Measurements from ENCODE around the gene LGR6. TPM values are rescaled to one million over a fixed set of nuclear protein-coding genes. Genes with fewer than 3 reads are reported as not detected.

LGR6 gene
- total RNA-seq, 1 donor from 2014 or later = 0.52 TPM

DNA sequence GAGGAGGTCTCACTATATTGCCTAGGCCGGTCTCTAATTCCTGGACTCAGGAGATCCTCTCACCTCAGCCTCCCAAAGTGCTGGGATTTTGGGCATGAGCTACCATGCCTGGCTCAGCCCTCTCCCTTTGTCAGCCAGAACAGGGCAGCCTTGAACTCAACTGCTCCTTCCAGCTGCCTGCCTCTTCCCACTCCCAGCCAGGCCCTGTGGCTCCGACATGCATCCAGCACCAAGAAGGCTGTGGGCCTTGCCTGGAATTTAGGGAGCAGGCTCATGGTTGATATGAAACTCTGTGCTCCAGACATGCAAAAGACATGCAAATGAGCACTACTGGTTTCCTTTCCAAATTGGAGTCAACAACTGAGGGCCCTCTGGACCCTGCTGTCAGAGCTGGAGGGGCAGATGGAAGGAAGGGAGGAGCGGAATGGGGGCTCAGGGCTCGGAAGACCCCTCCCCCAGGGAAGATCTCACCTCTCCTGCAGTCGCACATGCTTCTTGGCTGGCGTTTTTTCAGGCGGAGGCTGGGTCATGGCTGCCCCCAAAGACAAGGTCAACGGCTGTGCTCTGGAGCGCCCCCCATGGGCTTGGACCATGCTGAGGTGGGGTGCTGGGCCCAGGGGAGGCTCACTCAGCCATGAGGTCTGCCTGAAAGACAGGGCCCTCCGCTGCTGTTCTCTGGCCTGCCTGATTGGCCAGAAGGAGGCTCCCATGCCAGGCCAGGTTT is 34.6 kb upstream of the LGR6 start:
- Histone ChIP-seq H3K9me3 (ENCODE audit: control insufficient read depth in 3 of 3, low read length in 3 of 3) (no peaks in the 10 kb centered on the region), H3K9ac (ENCODE audit: low read depth in 1 of 3, low read length in 3 of 3) (no peak overlapping the region), H3K27ac (ENCODE audit: low read depth, low read length) (no peak overlapping the region), H3K4me1 (ENCODE audit: control insufficient read depth in 3 of 3, insufficient read depth in 3 of 3, low read length in 3 of 3) (peaks cover 6 to 19% (median 15%) of the 10 kb centered on the region in 3 donors), H3K27me3 (ENCODE audit: control insufficient read depth in 3 of 3, insufficient read depth in 3 of 3, low read length in 3 of 3) (peaks cover 0 to 2% (median 0%) of the 10 kb centered on the region in 3 donors), H3K4me3 (ENCODE audit: low read length in 3 of 3) (no peak overlapping the region), H3K36me3 (ENCODE audit: control insufficient read depth in 3 of 3, insufficient read depth in 3 of 3, low read length in 3 of 3) (no peaks in the 10 kb centered on the region)

DNA sequence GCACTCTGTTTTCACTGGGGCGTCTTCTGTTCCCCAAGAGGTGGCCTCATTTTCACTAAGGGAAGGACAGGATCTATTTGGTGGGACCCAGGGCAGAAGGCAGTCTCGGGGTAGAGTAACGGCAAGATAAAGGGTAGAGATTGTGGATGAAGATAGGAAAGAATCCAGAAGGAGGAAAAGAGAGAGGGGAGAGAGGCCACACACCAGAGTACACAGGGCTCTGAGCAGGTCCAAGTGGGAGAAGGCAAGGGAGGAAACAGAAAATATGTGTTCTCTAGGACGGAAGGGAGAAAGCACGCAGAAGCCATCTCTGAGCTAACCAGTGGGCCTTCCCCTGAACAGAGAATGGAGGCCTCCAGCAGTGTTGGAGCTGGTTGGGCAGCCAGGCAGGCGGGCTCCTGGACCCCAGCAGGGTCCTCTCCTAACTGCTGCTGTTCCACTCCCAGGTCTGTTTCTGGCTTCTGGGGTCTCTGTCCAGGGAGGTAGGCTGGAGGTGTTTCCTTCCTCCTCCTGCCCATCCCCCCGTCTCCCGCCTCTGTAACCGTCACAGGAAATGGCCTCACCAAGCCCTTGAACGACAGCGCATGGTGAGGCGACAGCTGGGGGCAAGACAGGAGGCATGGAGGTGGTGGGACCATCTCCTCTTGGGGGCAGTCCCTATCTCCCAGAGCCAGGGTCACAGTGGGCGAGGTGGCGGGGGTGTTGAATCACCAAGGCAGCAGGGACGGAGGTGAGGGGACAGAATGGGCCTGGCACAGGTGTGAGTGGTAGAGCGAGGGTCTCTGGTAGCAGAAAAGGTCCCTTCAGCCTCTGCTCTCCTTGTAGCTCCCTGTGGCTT is 33.8 kb upstream of the LGR6 start:
- Histone ChIP-seq H3K27me3 (ENCODE audit: control insufficient read depth in 3 of 3, insufficient read depth in 3 of 3, low read length in 3 of 3) (peaks cover 0 to 2% (median 0%) of the 10 kb centered on the region in 3 donors), H3K9me3 (ENCODE audit: control insufficient read depth in 3 of 3, low read length in 3 of 3) (no peaks in the 10 kb centered on the region), H3K9ac (ENCODE audit: low read depth in 1 of 3, low read length in 3 of 3) (no peak overlapping the region), H3K4me3 (ENCODE audit: low read length in 3 of 3) (peak overlapping the region in 1 of 3 donors; percentile 20), H3K4me1 (ENCODE audit: control insufficient read depth in 3 of 3, insufficient read depth in 3 of 3, low read length in 3 of 3) (peaks cover 6 to 13% (median 11%) of the 10 kb centered on the region in 3 donors), H3K36me3 (ENCODE audit: control insufficient read depth in 3 of 3, insufficient read depth in 3 of 3, low read length in 3 of 3) (no peaks in the 10 kb centered on the region), H3K27ac (ENCODE audit: low read depth, low read length) (peak overlapping the region; percentile 25)

DNA sequence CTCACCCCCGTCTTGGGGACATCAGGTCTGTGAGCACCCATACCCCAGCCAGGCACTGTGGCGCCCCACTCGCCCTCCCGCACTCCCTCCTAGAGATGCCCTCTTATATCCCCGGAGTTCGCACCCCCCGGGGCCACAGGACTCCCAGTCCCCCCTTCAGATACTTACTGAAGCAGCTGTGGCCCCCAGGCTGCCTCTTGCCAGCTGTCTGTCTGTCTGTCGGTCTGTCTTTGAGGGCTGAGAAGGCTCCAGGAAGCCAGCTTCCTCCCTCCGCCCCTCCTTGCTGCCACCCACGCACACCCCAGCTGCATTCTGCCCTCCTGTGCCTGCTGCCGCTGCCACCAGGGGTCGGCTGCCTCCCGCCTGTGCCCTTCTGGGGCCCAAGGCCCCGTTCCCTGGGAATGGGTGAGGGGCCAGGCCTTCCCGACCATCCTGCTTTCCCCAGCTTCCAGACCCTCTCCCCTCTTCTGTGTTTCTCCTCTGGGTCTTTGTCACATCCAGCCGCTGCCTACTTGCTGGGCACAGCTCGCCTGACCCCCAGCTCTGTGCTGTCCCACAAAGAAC is 33.1 kb upstream of the LGR6 start, which contains the start of gene PTPN7:
Gene PTPN7, minus strand, starts transcription at position 226 of the 564 bp plus-strand sequence. CDS start 1,200 bp downstream, outside the sequence.
- Histone ChIP-seq H3K27me3 (ENCODE audit: control insufficient read depth in 3 of 3, insufficient read depth in 3 of 3, low read length in 3 of 3) (peaks cover 0 to 2% (median 0%) of the 10 kb centered on the region in 3 donors), H3K36me3 (ENCODE audit: control insufficient read depth in 3 of 3, insufficient read depth in 3 of 3, low read length in 3 of 3) (no peaks in the 10 kb centered on the region), H3K4me1 (ENCODE audit: control insufficient read depth in 3 of 3, insufficient read depth in 3 of 3, low read length in 3 of 3) (peaks cover 2 to 8% (median 6%) of the 10 kb centered on the region in 3 donors), H3K4me3 (ENCODE audit: low read length in 3 of 3) (peak within 1 kb of the TSS in 1 of 3 donors; percentile 20), H3K27ac (ENCODE audit: low read depth, low read length) (peak within 1 kb of the TSS; percentile 25), H3K9ac (ENCODE audit: low read depth in 1 of 3, low read length in 3 of 3) (no peak within 1 kb of the TSS), H3K9me3 (ENCODE audit: control insufficient read depth in 3 of 3, low read length in 3 of 3) (no peaks in the 10 kb centered on the region)

DNA sequence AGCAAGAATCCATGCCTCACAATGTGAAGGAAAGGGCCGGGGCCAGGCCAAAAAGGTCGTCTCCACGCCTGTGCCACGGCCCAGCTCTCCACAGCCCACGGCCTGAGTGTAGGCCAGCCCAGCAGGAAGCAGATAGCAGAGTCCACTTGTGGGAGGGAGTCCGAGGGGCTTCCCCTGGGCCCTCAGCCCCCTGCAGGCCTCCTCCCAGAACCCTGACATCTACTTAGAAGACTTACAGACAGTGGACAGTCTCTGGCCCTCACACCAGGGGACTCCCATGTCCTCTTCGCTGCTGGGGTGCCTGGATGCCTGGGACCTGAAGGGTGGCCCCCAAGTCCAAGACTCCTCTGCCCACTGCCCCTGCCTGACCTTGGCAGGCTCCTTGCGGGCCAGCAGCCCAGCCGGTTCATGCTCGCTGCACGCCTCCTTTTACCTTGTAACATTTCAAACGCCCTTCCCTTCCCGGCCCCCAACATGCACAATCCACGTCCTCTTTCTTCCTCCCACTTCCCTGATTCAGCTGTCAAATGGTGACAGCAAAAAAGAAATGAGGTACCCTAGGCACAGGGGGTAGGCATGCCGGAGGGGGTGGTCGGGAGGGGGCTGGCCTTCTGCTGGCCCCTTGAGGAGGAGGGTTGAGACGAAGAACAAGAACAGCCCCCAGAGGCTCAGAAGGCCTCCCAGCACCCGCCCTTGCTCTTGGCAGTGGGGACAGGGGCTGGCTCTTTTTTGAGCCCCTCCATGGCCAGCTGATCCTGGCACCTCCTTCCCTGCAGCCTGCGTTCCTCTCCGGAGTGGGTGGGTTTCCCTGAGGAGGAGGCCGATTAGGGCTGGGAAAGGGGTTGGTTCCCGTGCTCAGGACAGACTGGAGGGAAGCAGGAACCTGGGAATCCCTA is 32.2 kb upstream of the LGR6 start:
- H3K9ac ChIP-seq (ENCODE audit: low read depth in 1 of 3, low read length in 3 of 3) = peak overlapping the region in 1 of 3 donors; percentile 8
- H3K27ac ChIP-seq (ENCODE audit: low read depth, low read length) = no peak overlapping the region
- H3K4me1 ChIP-seq (ENCODE audit: control insufficient read depth in 3 of 3, insufficient read depth in 3 of 3, low read length in 3 of 3) = peaks cover 2 to 8% (median 4%) of the 10 kb centered on the region in 3 donors
- peaks cover 0 to 2% (median 1%) of the 10 kb centered on the region in 3 donors for H3K27me3 ChIP-seq (ENCODE audit: control insufficient read depth in 3 of 3, insufficient read depth in 3 of 3, low read length in 3 of 3)
- no peaks in the 10 kb centered on the region for H3K36me3 ChIP-seq (ENCODE audit: control insufficient read depth in 3 of 3, insufficient read depth in 3 of 3, low read length in 3 of 3)
- no peaks in the 10 kb centered on the region for H3K9me3 ChIP-seq (ENCODE audit: control insufficient read depth in 3 of 3, low read length in 3 of 3)
- H3K4me3 ChIP-seq (ENCODE audit: low read length in 3 of 3) = no peak overlapping the region

DNA sequence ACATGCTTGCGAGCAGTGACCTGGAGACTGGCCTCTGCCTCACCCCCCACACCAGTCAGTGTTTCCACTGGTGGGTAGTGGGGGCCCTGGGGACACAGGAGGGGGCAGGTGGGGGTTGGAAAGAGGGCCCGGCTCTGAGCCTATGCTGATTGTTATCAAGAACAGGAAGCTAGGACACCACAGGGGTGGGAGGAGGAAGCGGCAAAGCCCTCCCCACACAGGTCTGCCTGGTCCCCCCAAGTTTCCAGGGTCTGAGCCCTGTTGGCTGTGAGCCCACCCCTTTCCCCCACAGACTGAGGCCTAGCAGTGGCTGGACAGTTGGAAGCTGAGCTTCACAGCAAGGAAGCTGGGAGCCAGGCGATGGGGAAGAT is 31.6 kb upstream of the LGR6 start:
- Histone ChIP-seq H3K9me3 (ENCODE audit: control insufficient read depth in 3 of 3, low read length in 3 of 3) (no peaks in the 10 kb centered on the region), H3K36me3 (ENCODE audit: control insufficient read depth in 3 of 3, insufficient read depth in 3 of 3, low read length in 3 of 3) (no peaks in the 10 kb centered on the region), H3K4me1 (ENCODE audit: control insufficient read depth in 3 of 3, insufficient read depth in 3 of 3, low read length in 3 of 3) (peaks cover 2 to 8% (median 4%) of the 10 kb centered on the region in 3 donors), H3K9ac (ENCODE audit: low read depth in 1 of 3, low read length in 3 of 3) (no peak overlapping the region), H3K27ac (ENCODE audit: low read depth, low read length) (no peak overlapping the region), H3K4me3 (ENCODE audit: low read length in 3 of 3) (no peak overlapping the region), H3K27me3 (ENCODE audit: control insufficient read depth in 3 of 3, insufficient read depth in 3 of 3, low read length in 3 of 3) (peaks cover 0 to 4% (median 2%) of the 10 kb centered on the region in 3 donors)

DNA sequence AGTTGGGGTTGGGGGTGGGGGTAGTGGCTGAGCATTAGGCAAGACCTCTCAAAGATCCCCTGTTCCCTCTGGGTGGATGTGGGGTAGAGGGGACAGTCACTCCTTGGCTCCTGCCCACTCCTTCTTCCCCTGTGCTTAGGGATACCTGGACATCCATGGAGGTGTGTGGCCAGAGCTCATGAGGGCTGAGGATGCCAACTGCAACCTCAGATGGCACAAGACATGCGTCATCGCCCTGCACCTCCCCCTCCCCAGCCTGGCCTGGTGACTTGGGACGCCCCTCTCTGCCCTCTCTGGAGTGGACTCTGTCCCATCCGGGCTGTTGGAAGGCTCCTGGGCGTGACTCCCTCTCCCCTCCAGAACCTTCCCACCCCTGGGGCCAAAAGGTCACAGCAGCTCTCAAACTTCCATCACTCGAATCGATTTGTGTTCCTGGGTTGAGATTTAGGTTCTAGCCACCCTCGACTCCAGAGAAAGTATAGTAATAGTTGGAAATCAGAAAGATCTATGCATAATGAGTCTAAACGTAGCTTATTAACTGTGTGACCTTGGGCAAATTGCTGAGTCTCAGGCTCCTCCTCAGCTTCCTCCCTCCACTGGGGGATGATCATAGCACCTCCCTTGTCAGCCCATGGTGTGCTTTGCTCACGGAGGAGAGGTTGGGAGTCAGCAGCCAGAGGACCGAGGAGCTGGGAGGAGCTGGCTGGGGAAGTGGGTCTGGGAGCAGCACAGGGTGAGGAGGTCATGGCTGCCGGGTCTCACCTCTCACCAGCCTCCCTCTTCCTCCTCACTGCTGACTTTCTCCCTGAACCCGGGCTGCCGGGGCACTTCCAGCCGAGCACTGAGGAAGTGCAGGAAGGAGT is 30.9 kb upstream of the LGR6 start:
- Histone ChIP-seq H3K9ac (ENCODE audit: low read depth in 1 of 3, low read length in 3 of 3) (no peak overlapping the region), H3K27ac (ENCODE audit: low read depth, low read length) (no peak overlapping the region), H3K27me3 (ENCODE audit: control insufficient read depth in 3 of 3, insufficient read depth in 3 of 3, low read length in 3 of 3) (peaks cover 0 to 4% (median 2%) of the 10 kb centered on the region in 3 donors), H3K36me3 (ENCODE audit: control insufficient read depth in 3 of 3, insufficient read depth in 3 of 3, low read length in 3 of 3) (no peaks in the 10 kb centered on the region), H3K9me3 (ENCODE audit: control insufficient read depth in 3 of 3, low read length in 3 of 3) (no peaks in the 10 kb centered on the region), H3K4me3 (ENCODE audit: low read length in 3 of 3) (no peak overlapping the region), H3K4me1 (ENCODE audit: control insufficient read depth in 3 of 3, insufficient read depth in 3 of 3, low read length in 3 of 3) (peaks cover 2 to 8% (median 4%) of the 10 kb centered on the region in 3 donors)

DNA sequence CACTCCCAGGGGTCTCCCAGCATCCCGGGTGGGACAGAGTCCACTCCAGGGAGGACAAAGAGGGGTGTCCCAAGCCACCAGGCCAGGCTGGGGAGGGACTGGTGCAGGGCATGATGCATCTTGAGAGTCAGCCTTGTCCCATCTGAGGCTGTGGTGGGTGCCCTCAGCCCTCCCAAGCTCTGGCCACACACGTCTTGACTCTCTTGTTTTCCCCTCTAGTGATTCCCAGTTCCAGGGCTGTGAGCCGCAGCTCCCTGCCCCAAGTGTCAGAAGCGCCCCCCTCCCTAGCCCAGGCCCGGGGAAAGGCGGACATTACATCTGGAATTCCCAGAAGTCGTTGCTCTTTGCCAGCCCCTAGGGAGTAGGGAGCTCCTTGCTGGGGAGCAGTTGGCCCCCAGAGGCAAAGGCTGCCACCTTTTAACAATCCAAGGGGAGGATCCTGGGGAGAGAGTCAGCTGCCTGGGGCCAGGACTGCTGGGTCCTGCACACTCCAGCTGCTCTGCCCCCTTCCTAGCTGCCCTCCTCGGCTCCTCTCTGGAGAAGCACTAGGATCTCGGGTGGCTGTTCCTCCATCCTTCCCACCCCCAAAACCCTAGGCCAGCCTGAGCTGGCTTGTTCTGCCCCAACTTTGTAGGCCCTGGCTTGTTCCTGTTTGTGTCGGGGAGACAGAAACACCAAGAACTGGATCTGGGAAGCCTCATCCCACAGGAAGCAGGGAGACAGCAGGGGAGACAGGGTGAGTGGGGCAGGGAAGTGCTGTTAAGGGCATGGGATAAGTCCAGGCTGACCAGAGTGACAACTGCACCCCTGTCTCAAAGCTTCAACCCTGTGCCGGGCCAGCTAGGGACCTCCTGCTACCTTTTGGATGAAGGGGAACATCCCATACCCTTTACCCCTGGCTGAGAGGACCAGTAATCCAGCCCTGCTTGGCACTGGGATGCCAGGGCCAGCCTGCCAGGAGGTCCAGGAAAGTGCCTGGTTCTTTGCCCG is 30.0 kb upstream of the LGR6 start:
- Histone ChIP-seq H3K4me3 (ENCODE audit: low read length in 3 of 3) (no peak overlapping the region), H3K27ac (ENCODE audit: low read depth, low read length) (no peak overlapping the region), H3K9ac (ENCODE audit: low read depth in 1 of 3, low read length in 3 of 3) (no peak overlapping the region), H3K27me3 (ENCODE audit: control insufficient read depth in 3 of 3, insufficient read depth in 3 of 3, low read length in 3 of 3) (peaks cover 0 to 7% (median 2%) of the 10 kb centered on the region in 3 donors), H3K9me3 (ENCODE audit: control insufficient read depth in 3 of 3, low read length in 3 of 3) (no peaks in the 10 kb centered on the region), H3K36me3 (ENCODE audit: control insufficient read depth in 3 of 3, insufficient read depth in 3 of 3, low read length in 3 of 3) (no peaks in the 10 kb centered on the region), H3K4me1 (ENCODE audit: control insufficient read depth in 3 of 3, insufficient read depth in 3 of 3, low read length in 3 of 3) (peaks cover 2 to 8% (median 4%) of the 10 kb centered on the region in 3 donors)
